ENCODE data around the gene FAM110A.
A peak's percentile ranks its signal among the peaks of the same experiment; 100 is the strongest.
"Not testable (repeated sequence)": the region's sequence is repeated elsewhere in the genome, so short reads cannot be mapped to it uniquely, and the experiment has no call there.

The FAM110A gene

GRCh38 chr20:844473-845225 is 11.1 kb downstream of the FAM110A start:
- peak; percentile 73 for DNase-seq (ENCODE audit: low read depth)

- no peak for DNase-seq (ENCODE audit: low read depth)
These were observed 11.8 kb downstream of the FAM110A start for GRCh38 chr20:845226-845868.

- no peak for DNase-seq (ENCODE audit: low read depth)
These were observed 12.7 kb downstream of the FAM110A start for GRCh38 chr20:845941-846893.

GRCh38 chr20:846894-847278 is 13.4 kb downstream of the FAM110A start:
- DNase-seq (ENCODE audit: low read depth): no peak

GRCh38 chr20:848193-848592 is 14.7 kb downstream of the FAM110A start:
- no peak for DNase-seq (ENCODE audit: low read depth)

GRCh38 chr20:848731-849130 is 15.2 kb downstream of the FAM110A start:
- not testable (repeated sequence) for DNase-seq (ENCODE audit: low read depth)

- DNase-seq (ENCODE audit: low read depth): no peak
These were observed 20.0 kb downstream of the FAM110A start for GRCh38 chr20:853406-853996.

- DNase-seq (ENCODE audit: low read depth): no peak
These were observed 21.1 kb downstream of the FAM110A start for GRCh38 chr20:854601-855000.

- DNase-seq (ENCODE audit: low read depth): no peak
These were observed 22.2 kb downstream of the FAM110A start for GRCh38 chr20:855466-856360.

- DNase-seq (ENCODE audit: low read depth): no peak
These were observed 22.9 kb downstream of the FAM110A start for GRCh38 chr20:856361-856775.

- DNase-seq (ENCODE audit: low read depth): no peak
These were observed 24.5 kb downstream of the FAM110A start for GRCh38 chr20:858011-858410.

- DNase-seq (ENCODE audit: low read depth): no peak
These were observed 26.3 kb downstream of the FAM110A start for GRCh38 chr20:859751-860231.

- no peak for DNase-seq (ENCODE audit: low read depth)
These were observed 27.4 kb downstream of the FAM110A start for GRCh38 chr20:860891-861290.

GRCh38 chr20:865440-865839 is 31.9 kb downstream of the FAM110A start:
- no peak for DNase-seq (ENCODE audit: low read depth)

- no peak for DNase-seq (ENCODE audit: low read depth)
These were observed 34.8 kb downstream of the FAM110A start for GRCh38 chr20:868279-868678.

GRCh38 chr20:869606-870005 is 36.1 kb downstream of the FAM110A start:
- no peak for DNase-seq (ENCODE audit: low read depth)

- no peak for DNase-seq (ENCODE audit: low read depth)
These were observed 37.2 kb downstream of the FAM110A start for GRCh38 chr20:870758-871157.

- no peak for DNase-seq (ENCODE audit: low read depth)
These were observed 37.9 kb downstream of the FAM110A start for GRCh38 chr20:871436-871835.

GRCh38 chr20:871948-872347 is 38.4 kb downstream of the FAM110A start:
- no peak for DNase-seq (ENCODE audit: low read depth)

GRCh38 chr20:872855-873520 is 39.5 kb downstream of the FAM110A start:
- no peak for DNase-seq (ENCODE audit: low read depth)
